ENCODE results near the gene CCDC85B.

CCDC85B gene

DNA sequence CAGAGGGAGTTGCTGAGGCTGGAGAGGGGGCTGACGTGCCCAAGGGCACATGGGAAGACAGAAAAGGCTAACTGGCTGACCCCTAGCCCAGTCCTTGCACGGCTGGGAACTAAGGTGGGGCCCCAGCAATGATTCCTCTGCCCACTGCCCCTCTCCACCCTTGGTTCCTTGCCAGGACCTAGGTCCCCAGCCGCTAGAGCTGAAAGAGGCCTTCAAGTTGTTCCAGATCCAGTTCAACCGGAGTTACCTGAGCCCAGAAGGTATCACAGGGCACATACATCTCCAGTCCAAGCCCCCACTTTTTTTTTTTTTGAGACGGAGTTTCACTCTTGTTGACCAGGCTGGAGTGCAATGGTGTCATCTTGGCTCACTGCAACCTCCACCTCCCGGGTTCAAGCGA, 10.4 kb upstream of the CCDC85B start:
- DNase-seq (ENCODE audit: low read depth) = no peak
- TF ChIP-seq, protein P1, sequence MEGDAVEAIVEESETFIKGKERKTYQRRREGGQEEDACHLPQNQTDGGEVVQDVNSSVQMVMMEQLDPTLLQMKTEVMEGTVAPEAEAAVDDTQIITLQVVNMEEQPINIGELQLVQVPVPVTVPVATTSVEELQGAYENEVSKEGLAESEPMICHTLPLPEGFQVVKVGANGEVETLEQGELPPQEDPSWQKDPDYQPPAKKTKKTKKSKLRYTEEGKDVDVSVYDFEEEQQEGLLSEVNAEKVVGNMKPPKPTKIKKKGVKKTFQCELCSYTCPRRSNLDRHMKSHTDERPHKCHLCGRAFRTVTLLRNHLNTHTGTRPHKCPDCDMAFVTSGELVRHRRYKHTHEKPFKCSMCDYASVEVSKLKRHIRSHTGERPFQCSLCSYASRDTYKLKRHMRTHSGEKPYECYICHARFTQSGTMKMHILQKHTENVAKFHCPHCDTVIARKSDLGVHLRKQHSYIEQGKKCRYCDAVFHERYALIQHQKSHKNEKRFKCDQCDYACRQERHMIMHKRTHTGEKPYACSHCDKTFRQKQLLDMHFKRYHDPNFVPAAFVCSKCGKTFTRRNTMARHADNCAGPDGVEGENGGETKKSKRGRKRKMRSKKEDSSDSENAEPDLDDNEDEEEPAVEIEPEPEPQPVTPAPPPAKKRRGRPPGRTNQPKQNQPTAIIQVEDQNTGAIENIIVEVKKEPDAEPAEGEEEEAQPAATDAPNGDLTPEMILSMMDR (IDR thresholded peaks at IDR 0.05; ENCODE audit: insufficient read depth, low read depth, low read length, missing control alignments) = no peak
- no peak overlapping the region for H3K4me3 ChIP-seq (ENCODE audit: low read length)

DNA sequence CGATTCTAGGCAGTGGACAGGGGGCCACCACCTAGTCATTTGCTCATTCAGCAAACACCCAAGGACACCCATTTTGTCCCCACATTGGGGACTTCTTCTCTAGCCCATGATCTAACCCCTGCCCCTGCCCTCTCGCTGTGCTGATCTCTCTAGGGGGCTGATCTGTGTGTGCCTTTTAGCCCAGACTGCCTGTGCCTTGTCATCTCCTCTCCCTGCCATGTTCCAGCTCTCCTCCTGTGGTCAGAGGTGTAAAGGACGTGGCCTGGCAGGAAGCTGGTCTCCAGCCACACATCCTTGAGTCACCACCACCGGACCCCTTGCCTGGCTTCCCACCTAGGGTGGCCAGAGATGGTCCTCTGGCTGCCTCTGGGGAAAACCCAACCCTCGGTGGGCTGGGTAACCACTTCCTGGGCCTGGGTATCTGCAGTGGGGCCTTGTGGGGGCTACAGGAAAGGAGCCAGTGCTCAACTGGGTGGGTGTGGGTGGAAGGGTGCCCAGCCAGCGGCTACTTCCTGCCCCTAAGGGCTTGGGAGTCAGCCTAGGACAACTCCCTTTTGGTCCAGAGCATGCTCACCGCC, 9.5 kb upstream of the CCDC85B start:
- no peak overlapping the region for H3K4me3 ChIP-seq (ENCODE audit: low read length)
- TF ChIP-seq, protein P1 (IDR thresholded peaks at IDR 0.05; ENCODE audit: insufficient read depth, low read depth, low read length, missing control alignments) = no peak
- DNase-seq (ENCODE audit: low read depth) = no peak

DNA sequence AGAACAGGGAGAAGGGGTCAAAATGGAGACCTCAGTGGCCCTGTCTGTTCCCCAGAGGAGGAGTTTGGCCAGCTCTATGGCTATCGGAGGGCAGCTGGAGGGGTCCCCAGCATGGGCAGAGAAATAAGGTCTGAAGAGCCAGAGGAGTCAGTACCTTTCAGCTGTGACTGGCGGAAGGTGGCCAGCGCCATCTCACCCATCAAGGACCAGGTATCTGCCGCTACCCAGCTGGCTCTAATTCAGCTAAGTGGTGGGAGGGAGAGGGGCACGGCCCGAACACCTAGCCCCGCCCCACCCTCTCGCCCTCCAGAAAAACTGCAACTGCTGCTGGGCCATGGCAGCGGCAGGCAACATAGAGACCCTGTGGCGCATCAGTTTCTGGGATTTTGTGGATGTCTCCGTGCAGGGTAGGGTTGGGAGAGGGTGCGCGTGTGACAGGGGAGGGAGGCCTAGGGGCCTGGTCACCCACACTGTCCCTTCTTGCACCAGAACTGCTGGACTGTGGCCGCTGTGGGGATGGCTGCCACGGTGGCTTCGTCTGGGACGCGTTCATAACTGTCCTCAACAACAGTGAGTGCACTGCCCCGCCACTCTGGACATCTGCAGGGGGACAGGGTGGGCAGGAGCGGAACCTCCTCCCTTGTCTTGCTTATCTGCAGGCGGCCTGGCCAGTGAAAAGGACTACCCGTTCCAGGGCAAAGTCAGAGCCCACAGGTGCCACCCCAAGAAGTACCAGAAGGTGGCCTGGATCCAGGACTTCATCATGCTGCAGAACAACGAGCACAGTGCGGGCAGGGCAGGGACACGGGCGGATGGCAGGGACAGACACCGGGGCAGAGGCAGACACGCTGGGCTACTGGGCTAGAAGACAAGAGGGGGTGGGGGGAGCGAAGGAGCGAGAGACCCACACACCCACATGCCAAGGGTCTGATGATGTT, 8.1 kb upstream of the CCDC85B start:
- H3K4me3 ChIP-seq (ENCODE audit: low read length) = no peak overlapping the region
- no peak for DNase-seq (ENCODE audit: low read depth)
- TF ChIP-seq, protein P1 (IDR thresholded peaks at IDR 0.05; ENCODE audit: insufficient read depth, low read depth, low read length, missing control alignments) = no peak

DNA sequence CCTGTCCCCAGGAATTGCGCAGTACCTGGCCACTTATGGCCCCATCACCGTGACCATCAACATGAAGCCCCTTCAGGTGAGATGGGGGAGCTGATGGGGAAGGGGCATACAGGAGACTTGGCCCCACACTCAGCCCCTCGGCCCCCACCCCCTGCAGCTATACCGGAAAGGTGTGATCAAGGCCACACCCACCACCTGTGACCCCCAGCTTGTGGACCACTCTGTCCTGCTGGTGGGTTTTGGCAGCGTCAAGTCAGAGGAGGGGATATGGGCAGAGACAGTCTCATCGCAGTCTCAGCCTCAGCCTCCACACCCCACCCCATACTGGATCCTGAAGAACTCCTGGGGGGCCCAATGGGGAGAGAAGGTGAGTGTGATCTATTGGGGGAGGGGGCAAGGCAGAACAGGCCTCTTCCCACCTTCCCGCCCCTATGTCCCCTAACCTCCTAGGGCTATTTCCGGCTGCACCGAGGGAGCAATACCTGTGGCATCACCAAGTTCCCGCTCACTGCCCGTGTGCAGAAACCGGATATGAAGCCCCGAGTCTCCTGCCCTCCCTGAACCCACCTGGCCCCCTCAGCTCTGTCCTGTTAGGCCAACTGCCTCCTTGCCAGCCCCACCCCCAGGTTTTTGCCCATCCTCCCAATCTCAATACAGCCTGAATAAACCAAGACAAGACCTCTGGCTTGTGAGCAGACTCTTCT, 7.3 kb upstream of the CCDC85B start:
- TF ChIP-seq, protein P1 (IDR thresholded peaks at IDR 0.05; ENCODE audit: insufficient read depth, low read depth, low read length, missing control alignments) = no peak
- no peak overlapping the region for H3K4me3 ChIP-seq (ENCODE audit: low read length)
- no peak for DNase-seq (ENCODE audit: low read depth)

DNA sequence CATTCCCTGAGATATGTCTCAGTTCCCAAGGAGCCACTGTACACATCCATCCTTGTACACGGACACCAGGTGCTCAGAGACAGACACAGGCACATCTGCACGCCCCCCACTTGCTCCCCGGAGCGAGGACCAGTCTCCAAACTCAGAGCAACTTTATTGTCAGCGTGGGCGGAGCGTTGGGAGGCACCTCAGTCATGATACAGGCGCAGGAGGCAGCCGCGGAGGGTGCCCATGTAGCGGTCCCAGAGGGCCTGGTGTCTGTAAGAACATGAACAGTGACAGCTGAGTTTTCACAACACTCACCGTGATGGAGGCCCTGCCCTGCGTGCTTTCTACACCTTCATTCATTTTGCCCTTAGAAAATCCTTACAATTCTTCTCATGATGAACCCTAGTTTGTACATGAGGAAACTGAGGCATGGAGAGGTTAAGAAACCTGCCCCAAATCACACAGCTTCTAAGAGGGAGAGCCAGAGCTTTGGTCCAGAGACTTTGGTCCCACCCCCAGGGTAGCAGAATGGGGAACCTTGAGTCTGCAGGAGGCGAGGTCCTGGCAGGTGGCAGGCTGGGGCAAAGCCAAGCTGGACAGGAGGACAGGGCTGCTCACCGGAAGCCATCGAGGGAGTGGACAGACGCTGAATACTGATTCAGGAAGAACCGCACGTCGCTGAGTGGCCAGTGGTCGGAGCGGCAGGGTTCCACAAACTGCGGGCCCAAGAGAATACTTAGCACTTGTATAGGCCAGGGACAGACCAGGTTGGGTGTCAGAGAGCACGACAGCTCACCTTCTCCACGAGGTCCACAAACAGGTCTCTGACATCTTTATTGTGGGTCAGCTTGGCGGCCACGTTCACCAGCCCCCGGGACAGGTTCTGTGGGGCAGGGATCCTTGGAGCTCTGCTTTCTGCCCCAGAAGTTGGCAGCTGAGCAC, 6.4 kb upstream of the CCDC85B start:
- no peak overlapping the region for H3K4me3 ChIP-seq (ENCODE audit: low read length)
- no peak for DNase-seq (ENCODE audit: low read depth)
- TF ChIP-seq, protein P1 (IDR thresholded peaks at IDR 0.05; ENCODE audit: insufficient read depth, low read depth, low read length, missing control alignments) = no peak

DNA sequence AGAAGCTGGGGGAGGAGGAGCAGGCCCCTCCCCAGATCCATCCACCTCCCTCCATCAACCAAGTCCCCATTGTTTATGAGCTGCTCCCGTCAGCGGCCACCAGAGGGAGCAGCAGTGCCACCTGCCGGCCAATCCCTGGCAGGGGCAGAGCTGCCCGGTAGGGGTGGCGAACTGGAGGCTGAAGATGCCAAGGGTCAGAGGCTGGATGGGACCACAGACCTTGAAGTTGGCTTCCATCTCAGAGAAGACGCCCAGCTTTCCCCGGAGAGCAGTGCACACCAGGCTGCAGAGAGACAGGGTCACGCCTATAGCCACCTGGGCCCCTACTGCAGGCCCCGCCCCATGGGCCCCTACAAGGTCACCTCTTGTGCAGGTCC, 5.8 kb upstream of the CCDC85B start:
- DNase-seq (ENCODE audit: low read depth) = peak; percentile 80
- TF ChIP-seq, protein P1 (IDR thresholded peaks at IDR 0.05; ENCODE audit: insufficient read depth, low read depth, low read length, missing control alignments) = peak; percentile 99
- H3K4me3 ChIP-seq (ENCODE audit: low read length) = no peak overlapping the region

All from epithelial cell of esophagus (primary cell).